ENCODE data around the gene ZNG1B.
"Not testable (repeated sequence)": the region's sequence is repeated elsewhere in the genome, so short reads cannot be mapped to it uniquely, and the experiment has no call there.

DNA sequence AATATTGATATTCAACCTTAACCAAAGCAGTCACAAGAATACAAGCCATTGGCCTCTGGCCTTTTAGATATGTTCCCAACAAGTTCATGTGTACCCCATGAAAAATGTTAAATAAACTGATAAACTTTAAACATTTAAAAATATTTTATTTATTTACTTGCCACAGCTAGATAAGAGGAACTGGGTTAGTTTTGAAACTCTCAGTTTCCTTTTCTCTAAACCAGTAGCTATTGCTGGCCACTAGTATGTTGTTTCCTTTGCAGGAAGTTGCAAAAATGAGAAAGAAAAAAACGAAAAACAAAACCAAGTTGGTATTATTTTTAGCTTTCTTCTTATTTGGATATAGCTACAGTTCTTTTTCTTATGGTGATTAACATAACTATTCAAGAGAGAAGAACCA is 5.7 kb upstream of the ZNG1B start:
- TF ChIP-seq, protein P1, sequence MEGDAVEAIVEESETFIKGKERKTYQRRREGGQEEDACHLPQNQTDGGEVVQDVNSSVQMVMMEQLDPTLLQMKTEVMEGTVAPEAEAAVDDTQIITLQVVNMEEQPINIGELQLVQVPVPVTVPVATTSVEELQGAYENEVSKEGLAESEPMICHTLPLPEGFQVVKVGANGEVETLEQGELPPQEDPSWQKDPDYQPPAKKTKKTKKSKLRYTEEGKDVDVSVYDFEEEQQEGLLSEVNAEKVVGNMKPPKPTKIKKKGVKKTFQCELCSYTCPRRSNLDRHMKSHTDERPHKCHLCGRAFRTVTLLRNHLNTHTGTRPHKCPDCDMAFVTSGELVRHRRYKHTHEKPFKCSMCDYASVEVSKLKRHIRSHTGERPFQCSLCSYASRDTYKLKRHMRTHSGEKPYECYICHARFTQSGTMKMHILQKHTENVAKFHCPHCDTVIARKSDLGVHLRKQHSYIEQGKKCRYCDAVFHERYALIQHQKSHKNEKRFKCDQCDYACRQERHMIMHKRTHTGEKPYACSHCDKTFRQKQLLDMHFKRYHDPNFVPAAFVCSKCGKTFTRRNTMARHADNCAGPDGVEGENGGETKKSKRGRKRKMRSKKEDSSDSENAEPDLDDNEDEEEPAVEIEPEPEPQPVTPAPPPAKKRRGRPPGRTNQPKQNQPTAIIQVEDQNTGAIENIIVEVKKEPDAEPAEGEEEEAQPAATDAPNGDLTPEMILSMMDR (IDR thresholded peaks at IDR 0.05) = not testable (repeated sequence)
- TF ChIP-seq POLR2A (IDR thresholded peaks at IDR 0.05) = not testable (repeated sequence)
